HepG2 (cell line): ENCODE results near the gene ACCS. TPM values are rescaled to one million over a fixed set of nuclear protein-coding genes. Genes with fewer than 3 reads are reported as not detected.
A peak's percentile ranks its signal among the peaks of the same experiment; 100 is the strongest.

Experiments
- ATF5 ChIP-seq: sonication (generic); formaldehyde crosslinking; IDR thresholded peaks from 2 replicates; pipeline ENCODE4 v1.4.0; 2020; ENCODE audit warnings: mild to moderate bottlenecking, low read depth, missing genetic modification reagents
- BHLHE40 ChIP-seq: IDR thresholded peaks from 2 replicates; pipeline ENCODE4 v1.6.1; 2011; ENCODE audit warnings: low read length, improper control_type of control experiment
- CEBPG ChIP-seq: IDR thresholded peaks from 2 replicates; pipeline ENCODE4 v1.6.1; 2016
- IRX3 ChIP-seq: sonication (generic); formaldehyde crosslinking; IDR thresholded peaks from 2 replicates; pipeline ENCODE4 v1.8.1; 2023; ENCODE audit warnings: mild to moderate bottlenecking, low read depth, missing genetic modification reagents, borderline replicate concordance
- MZF1 ChIP-seq: sonication (generic); formaldehyde crosslinking; IDR thresholded peaks from 2 replicates; pipeline ENCODE4 v1.8.1; 2023; ENCODE audit warnings: mild to moderate bottlenecking, missing genetic modification reagents, borderline replicate concordance
- NFE2 ChIP-seq: sonication (generic); formaldehyde crosslinking; IDR thresholded peaks from 2 replicates; pipeline ENCODE4 v1.4.0; 2020; ENCODE audit warnings: missing genetic modification reagents
- NR2C2 ChIP-seq: sonication (generic); formaldehyde crosslinking; IDR thresholded peaks from 2 replicates; pipeline ENCODE4 v1.4.0; 2020; ENCODE audit warnings: missing genetic modification reagents, mild to moderate bottlenecking, moderate library complexity, borderline replicate concordance
- PPARG ChIP-seq: conservative IDR thresholded peaks from 2 replicates; pipeline ENCODE4 v1.6.1; 2016; ENCODE audit warnings: missing biosample characterization, missing genetic modification reagents
- PRPF4 ChIP-seq: fragments of 200-400 bp; formaldehyde crosslinking; IDR thresholded peaks from 2 replicates; pipeline ENCODE4 v1.6.1; 2016; ENCODE audit warnings: low read length, low read depth; ENCODE audit not compliant: poor library complexity, severe bottlenecking
- SALL1 ChIP-seq: sonication (generic); formaldehyde crosslinking; IDR thresholded peaks from 2 replicates; pipeline ENCODE4 v1.8.0; 2022; ENCODE audit warnings: mild to moderate bottlenecking, missing genetic modification reagents
- TEF ChIP-seq: sonication (generic); formaldehyde crosslinking; IDR thresholded peaks from 2 replicates; pipeline ENCODE4 v1.5.0; 2020; ENCODE audit warnings: missing genetic modification reagents
- U2AF2 ChIP-seq: fragments of 200-400 bp; formaldehyde crosslinking; IDR thresholded peaks from 2 replicates; pipeline ENCODE4 v1.6.1; 2017; ENCODE audit warnings: low read depth, mild to moderate bottlenecking, low read length
- USF2 ChIP-seq, 2 experiments: sonication (generic) in 1 of 2; formaldehyde crosslinking in 1 of 2; IDR thresholded peaks; 2 replicates each; pipeline versions ENCODE4 v1.5.1 to v1.6.1; 2011 to 2020; ENCODE audit warnings: borderline replicate concordance in 1 of 2, low read depth in 1 of 2, low read length in 1 of 2, mild to moderate bottlenecking in 1 of 2, missing genetic modification reagents in 1 of 2, moderate library complexity in 1 of 2
- ZFYVE20 ChIP-seq: sonication (generic); formaldehyde crosslinking; IDR thresholded peaks from 2 replicates; pipeline ENCODE4 v1.8.0; 2023; ENCODE audit warnings: low read depth, mild to moderate bottlenecking, moderate library complexity, missing genetic modification reagents, borderline replicate concordance
- ZNF260 ChIP-seq: sonication (generic); formaldehyde crosslinking; IDR thresholded peaks from 2 replicates; pipeline ENCODE4 v1.4.0; 2020; ENCODE audit warnings: missing genetic modification reagents, low read depth, mild to moderate bottlenecking, borderline replicate concordance
- ZNF350 ChIP-seq: sonication (generic); formaldehyde crosslinking; IDR thresholded peaks from 2 replicates; pipeline ENCODE4 v1.4.0; 2020; ENCODE audit warnings: mild to moderate bottlenecking, low read depth, missing genetic modification reagents, borderline replicate concordance
- ZNF468 ChIP-seq: sonication (generic); formaldehyde crosslinking; IDR thresholded peaks from 2 replicates; pipeline ENCODE4 v1.8.0; 2022; ENCODE audit warnings: mild to moderate bottlenecking, moderate library complexity, missing genetic modification reagents
- ZNF484 ChIP-seq: sonication (generic); formaldehyde crosslinking; IDR thresholded peaks from 2 replicates; pipeline ENCODE4 v1.5.1; 2020; ENCODE audit warnings: mild to moderate bottlenecking, low read depth, missing genetic modification reagents, borderline replicate concordance
- ZNF773 ChIP-seq: sonication (generic); formaldehyde crosslinking; IDR thresholded peaks from 2 replicates; pipeline ENCODE4 v1.4.0; 2020; ENCODE audit warnings: missing genetic modification reagents, borderline replicate concordance
- ZNF775 ChIP-seq: sonication (generic); formaldehyde crosslinking; IDR thresholded peaks from 2 replicates; pipeline ENCODE4 v1.4.0; 2020; ENCODE audit warnings: missing genetic modification reagents, mild to moderate bottlenecking, moderate library complexity, borderline replicate concordance
- polyA plus RNA-seq, 8 experiments: library from polyadenylated mRNA; depleted of rRNA in 3 of 8; stranded (reverse) in 7 of 8; unstranded in 1 of 8; fragments of >200 nt; fragmentation: Illumina TruSeq in 4 of 8; extraction: Trizol in 4 of 8; gene quantifications; 2 replicates each; pipeline versions ENCODE4 v1.2.1 to v1.2.3, GENCODE V29; 2011 to 2016; ENCODE audit warnings: low read depth in 4 of 8, missing spikeins in 1 of 8, mixed read lengths in 1 of 8; ENCODE audit not compliant: insufficient read depth in 1 of 8
- total RNA-seq, 5 experiments: library from RNA; depleted of rRNA; stranded (reverse); fragments of >200 nt; fragmentation: Illumina TruSeq; extraction: Trizol; gene quantifications; 2 replicates each; pipeline ENCODE4 v1.2.3, GENCODE V29; 2016; ENCODE audit warnings: low read depth in 1 of 5
- TF ChIP-seq, protein P1 (sequence below): IDR thresholded peaks from 2 replicates; pipeline ENCODE4 v1.6.1; 2016; ENCODE audit warnings: control low read depth
- TF ChIP-seq, protein P2 (sequence below): sonication (generic); formaldehyde crosslinking; IDR thresholded peaks from 2 replicates; pipeline ENCODE4 v1.9.0; 2022; ENCODE audit warnings: missing genetic modification reagents, mild to moderate bottlenecking, borderline replicate concordance

Gene ACCS
- total and polyA plus RNA-seq, 2 of the 13 experiments (the other 11 are each of a cell fraction or from before 2014, with no cell fraction given), result 0.55 to 0.59 TPM

DNA sequence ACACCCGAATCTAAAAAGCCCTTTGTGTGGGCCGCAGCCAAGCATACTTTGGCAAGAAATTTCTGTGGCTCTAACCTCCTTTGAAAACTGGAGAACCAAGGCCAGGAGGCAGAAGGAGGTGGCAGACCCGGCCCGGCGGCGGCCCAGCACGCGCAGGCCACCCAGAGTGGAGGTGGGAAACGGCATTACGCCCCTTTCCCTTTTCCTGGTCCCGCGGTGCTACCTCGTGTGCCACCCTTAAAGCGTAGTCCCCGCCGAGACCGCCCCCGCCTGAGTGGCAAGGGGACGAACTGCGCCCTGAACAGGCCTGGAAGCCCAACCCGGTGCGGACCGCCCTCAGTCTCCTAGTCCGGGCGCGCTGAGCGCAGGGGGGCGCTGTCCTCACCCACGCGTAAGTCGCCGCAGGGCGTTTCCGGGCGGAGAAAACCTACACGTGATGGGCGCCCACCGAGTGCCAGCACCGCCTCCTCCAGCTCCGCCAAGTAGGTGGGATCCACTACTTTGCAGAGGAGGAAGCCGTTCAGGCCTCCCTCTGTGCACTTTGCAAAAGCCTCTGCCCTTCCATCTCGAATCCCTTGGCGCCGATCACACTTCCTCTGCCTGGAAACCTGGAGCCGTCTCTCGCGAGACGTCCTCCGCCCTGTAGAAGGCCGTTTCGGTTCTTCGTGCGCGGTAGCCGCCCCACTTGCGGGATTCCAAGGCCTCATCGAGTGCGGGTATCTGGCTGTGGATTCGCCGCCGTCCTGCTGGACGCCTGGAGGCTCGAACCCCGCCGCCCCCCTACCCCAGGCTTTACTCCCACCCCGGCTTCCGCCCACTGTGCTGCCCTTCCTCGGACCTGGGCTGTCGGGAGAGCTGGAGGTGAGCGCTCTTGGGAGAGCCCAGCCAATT lies at the start of gene ACCS (continued):
- TF ChIP-seq NFE2 (CRISPR knock-in tag), result no peak
- TF ChIP-seq MZF1 (CRISPR knock-in tag), result no peak
- TF ChIP-seq ATF5, result no peak
- TF ChIP-seq ZFYVE20 (CRISPR knock-in tag), result no peak
- no peak for TF ChIP-seq ZNF484 (CRISPR knock-in tag)
- no peak for TF ChIP-seq PPARG (CRISPR knock-in tag)
- no peak for TF ChIP-seq ZNF775
- no peak for TF ChIP-seq BHLHE40
- no peak for TF ChIP-seq ZNF350 (CRISPR knock-in tag)
- no peak for TF ChIP-seq U2AF2
- TF ChIP-seq TEF (CRISPR knock-in tag), result no peak
- peak; percentile 38; the same call in 1 of the 2 replicates for TF ChIP-seq SALL1 (CRISPR knock-in tag)
- TF ChIP-seq ZNF260, result no peak
- TF ChIP-seq, protein P1, sequence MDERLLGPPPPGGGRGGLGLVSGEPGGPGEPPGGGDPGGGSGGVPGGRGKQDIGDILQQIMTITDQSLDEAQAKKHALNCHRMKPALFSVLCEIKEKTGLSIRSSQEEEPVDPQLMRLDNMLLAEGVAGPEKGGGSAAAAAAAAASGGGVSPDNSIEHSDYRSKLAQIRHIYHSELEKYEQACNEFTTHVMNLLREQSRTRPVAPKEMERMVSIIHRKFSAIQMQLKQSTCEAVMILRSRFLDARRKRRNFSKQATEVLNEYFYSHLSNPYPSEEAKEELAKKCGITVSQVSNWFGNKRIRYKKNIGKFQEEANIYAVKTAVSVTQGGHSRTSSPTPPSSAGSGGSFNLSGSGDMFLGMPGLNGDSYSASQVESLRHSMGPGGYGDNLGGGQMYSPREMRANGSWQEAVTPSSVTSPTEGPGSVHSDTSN (CRISPR knock-in tag), result no peak
- TF ChIP-seq NR2C2 (CRISPR knock-in tag), result no peak
- no peak for TF ChIP-seq ZNF773
- TF ChIP-seq, protein P2, sequence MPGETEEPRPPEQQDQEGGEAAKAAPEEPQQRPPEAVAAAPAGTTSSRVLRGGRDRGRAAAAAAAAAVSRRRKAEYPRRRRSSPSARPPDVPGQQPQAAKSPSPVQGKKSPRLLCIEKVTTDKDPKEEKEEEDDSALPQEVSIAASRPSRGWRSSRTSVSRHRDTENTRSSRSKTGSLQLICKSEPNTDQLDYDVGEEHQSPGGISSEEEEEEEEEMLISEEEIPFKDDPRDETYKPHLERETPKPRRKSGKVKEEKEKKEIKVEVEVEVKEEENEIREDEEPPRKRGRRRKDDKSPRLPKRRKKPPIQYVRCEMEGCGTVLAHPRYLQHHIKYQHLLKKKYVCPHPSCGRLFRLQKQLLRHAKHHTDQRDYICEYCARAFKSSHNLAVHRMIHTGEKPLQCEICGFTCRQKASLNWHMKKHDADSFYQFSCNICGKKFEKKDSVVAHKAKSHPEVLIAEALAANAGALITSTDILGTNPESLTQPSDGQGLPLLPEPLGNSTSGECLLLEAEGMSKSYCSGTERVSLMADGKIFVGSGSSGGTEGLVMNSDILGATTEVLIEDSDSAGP (CRISPR knock-in tag), result no peak; the same call in 1 of the 2 replicates
- TF ChIP-seq CEBPG (CRISPR knock-in tag), result no peak
- no peak for TF ChIP-seq ZNF468 (CRISPR knock-in tag)
- no peak for TF ChIP-seq PRPF4
- TF ChIP-seq USF2 (IDR thresholded peaks at IDR 0.05; ENCODE audit: low read depth, low read length), result no peak
- TF ChIP-seq USF2 (CRISPR knock-in tag; IDR thresholded peaks at IDR 0.05; ENCODE audit: borderline replicate concordance), result no peak; the same call in 1 of the 2 replicates
- TF ChIP-seq IRX3, result no peak
